ENCODE data around the gene KYNU.
"Not testable (repeated sequence)": the region's sequence is repeated elsewhere in the genome, so short reads cannot be mapped to it uniquely, and the experiment has no call there.

Gene KYNU

DNA sequence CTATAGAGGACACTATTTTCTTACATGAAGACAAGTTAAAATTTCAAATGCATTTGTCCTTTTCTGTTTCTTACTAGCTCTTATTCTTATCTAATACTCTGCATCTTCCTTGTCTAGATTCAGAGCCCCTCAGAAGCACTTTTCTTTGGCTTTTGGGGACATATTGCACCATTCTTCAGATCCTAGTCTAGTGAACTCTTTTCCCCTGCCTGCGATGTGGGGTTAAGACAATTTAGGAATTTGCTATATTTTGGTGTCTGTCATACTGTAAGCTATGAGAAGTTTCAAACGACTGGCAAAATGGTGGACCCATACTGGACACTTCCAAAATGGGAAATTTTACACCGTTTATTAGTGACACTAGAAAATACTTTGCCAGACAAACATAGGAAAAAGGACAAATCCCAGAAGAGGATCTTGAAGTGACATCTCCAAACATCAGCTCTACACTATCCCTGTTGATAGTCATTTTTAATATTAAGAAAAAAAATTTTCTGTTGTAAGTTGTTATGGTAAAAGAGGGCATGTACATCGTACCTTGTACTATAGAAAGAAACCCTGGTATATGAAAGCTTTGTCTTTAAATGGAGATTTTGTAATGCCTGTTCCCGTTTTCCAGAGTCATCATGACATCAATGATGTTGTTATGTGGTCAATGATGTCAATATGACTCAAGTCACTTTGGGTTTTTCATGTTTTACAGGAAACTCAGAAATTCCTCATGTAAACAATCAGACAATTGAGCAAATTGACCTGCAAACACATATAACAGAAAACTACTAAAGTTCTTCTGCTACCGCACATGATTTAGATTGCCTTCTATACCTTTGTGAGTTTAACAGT is 4.4 kb upstream of the KYNU start:
- DNase-seq: no peak

DNA sequence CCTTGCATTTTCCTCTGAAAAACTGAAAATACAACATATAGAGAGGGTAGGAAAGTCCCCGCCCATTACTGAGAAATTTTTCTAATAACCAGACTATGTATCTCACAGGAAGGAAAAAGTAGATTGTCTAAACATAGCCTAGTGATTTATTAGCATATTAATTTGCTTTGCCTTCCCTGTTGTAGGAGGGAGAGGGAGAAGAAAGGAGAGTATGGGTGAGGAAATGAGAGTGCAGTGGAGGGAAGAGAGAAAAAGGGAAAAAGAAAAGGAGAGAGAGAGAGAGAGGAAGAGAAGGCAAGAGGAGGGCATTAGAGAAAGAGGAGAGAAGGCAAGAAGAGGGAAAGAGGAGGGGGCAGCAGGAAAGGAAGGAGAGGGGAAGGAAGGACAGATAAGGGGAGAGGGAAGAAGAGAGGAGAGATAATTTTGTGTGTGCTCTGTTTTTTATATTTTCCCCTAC is 3.6 kb upstream of the KYNU start:
- no peak for DNase-seq

- no peak for DNase-seq
Measured at GRCh38 chr2:142874293-142874814, 3.1 kb upstream of the KYNU start.

DNA sequence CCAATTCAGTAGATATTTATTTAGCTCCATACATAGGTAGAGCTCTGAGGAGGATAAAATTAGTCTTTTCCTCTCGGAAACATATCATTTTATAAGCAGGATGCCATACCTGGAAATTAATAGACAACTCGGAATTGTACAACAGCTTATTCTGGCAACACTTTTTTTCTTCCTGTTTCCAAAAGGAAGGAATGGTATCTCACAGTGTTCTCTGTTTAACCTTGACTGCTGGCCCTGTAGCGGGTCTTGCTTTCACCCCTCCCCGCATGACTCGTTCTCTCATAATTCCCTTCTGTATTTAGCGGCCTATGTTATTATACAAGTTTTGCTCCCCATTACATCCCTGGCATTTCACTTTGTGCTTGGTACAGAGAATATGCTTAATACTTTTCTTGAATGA is 2.5 kb upstream of the KYNU start:
- no peak for DNase-seq

DNA sequence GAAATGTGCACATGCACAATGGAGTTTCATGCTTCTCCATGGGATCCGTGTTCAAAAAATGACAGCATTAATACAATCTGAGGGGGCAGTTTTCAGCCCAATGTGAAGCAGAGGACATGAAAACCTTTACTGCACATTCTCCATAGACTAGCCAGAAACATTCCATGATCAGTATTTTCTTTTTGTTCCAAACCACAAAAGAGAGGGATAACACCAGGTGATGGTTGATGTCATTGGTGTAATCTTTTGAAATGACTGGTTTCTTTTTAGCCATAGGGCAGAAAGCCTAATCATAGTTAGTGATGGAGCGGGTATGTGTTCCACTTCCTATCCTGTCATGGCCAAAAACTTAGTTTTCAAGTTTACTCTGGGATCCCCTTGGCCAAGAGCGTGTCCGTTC is 1.8 kb upstream of the KYNU start:
- no peak for DNase-seq

GRCh38 chr2:142876423-142876822 is 1.0 kb upstream of the KYNU start:
- no peak for DNase-seq

- DNase-seq: no peak
Measured at GRCh38 chr2:142878031-142878678, 691 bp downstream of the KYNU start.

GRCh38 chr2:142879151-142879550 is 1.7 kb downstream of the KYNU start:
- no peak for DNase-seq

- DNase-seq: no peak
Measured at GRCh38 chr2:142880279-142880678, 2.8 kb downstream of the KYNU start.

DNA sequence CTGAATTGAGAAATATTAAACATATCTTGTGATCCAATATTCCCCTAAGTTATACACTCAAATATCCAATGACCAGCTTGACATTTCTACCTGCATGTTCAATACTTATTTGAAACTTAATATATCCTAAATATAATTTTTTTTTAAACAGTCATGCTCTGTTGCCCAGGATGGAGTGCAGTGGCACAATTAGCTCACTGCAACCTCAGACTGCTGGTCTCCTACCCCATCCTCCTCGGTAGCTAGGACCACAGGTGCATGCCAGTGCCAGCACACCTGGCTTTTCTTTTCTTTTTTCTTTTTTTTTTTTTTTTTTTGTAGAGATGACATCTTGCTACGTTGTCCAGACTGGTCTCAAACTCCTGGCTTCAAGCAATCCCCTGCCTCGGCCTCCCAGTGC is 4.2 kb downstream of the KYNU start:
- DNase-seq: no peak

DNA sequence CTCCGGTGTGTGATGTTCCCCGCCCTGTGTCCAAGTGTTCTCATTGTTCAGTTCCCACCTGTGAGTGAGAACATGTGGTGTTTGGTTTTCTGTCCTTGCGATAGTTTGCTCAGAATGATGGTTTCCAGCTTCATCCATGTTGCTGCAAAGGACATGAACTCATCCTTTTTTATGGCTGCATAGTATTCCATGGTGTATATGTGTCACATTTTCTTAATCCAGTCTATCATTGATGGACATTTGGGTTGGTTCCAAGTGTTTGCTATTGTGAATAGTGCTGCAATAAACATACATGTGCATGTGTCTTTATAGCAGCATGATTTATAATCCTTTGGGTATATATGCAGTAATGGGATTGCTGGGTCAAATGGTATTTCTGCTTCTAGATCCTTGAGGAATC is 5.0 kb downstream of the KYNU start:
- DNase-seq: not testable (repeated sequence)

GRCh38 chr2:142883526-142883925 is 6.1 kb downstream of the KYNU start:
- no peak for DNase-seq

- no peak for DNase-seq
Measured at GRCh38 chr2:142885543-142885942, 8.1 kb downstream of the KYNU start.

- no peak for DNase-seq
Measured at GRCh38 chr2:142892715-142893114, 15.3 kb downstream of the KYNU start.

DNA sequence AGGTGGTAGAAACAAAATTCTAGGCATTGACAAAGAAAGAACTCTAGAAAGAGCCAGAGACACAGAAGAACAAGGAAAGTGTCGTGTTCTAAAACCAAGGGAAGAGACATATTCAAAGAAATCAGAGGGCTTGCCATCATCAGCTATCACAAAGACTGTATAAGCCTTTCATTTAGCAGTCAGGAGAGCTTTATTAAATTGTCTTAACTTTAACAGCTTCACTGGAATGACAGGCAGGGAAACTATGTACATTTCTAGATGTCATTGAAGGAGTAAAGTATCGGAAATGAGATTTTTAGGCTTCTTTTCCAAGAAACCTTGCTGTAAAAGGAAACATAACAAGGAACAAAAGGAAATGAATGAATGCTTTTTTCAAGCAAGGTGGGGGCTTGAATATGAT is 15.8 kb downstream of the KYNU start:
- DNase-seq: no peak

DNA sequence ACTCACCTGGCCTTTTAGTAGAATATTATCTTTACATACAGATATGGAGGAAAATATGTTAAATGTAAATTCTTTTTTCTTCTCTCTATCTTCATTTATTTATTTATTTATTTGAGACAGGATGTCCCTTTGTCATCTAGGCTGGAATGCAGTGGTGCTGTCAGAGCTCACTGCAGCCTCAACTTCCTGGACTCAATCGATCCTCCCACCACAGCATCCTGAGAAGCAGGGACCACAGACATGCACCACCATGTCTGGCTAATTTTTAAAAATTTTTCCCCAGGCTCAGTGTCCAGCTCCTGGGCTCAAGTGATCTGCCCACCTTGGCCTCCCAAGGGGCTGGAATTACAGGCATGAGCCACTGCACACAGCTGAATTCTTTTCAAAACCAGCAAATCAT is 20.3 kb downstream of the KYNU start:
- DNase-seq: no peak

GRCh38 chr2:142900327-142900726 is 22.9 kb downstream of the KYNU start:
- DNase-seq: not testable (repeated sequence)

DNA sequence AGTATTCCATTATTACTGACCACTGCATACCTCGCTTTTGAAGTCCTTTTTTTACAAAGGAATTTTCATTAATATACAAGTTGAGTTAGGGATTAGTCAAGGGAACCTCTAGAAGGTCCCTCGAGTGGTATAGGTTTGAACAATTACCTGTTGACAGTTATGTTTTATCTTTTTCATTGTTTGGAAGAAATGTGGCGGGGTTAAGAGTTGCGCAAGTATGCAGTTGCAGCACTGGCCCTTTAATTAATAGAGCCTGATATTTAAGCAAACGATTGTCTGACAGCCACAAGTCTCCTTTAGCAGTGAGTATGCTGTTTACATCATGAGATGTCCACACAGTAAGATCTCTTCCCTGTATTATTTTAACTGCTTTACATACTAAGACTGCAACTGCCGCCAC is 24.3 kb downstream of the KYNU start:
- no peak for DNase-seq

- not testable (repeated sequence) for DNase-seq
Measured at GRCh38 chr2:142903726-142904125, 26.3 kb downstream of the KYNU start.

GRCh38 chr2:142907653-142908052 is 30.2 kb downstream of the KYNU start:
- DNase-seq: no peak

DNA sequence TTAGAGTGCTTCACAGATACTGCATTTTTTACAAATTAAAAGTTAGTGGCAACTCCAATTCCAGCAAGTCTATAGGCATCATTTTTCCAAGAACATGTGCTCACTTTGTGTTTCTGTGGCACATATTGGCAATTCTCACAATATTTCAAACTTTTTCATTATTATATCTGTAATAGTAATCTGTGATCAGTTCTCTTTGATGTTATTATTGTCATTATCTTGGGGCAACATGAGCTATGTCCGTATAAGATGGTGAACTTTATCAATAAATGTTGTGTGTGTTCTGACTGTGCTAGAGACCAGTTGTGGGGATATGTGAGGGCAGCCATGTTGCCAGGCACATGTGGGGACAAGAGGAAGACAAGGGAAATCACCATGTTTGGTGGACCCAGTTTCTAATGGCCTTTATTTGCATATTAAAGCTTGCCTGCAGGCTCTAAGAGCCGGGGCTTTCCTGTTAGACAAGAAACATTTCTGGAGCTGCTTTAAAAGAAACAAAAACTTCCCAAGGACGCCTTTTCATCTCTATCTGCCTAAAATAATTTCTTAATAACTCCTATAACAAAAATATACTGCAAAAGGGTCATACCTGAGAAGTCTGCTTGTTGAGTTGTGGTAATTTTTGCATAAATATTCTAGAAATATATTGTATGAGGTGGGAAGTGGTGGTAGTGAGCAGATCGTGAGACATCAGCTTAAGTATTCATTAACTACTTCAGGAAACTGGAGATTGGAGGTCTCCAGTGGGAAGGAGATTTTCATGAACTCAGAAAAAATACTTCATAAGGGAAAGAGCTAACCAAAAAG is 37.2 kb downstream of the KYNU start:
- DNase-seq: no peak

DNA sequence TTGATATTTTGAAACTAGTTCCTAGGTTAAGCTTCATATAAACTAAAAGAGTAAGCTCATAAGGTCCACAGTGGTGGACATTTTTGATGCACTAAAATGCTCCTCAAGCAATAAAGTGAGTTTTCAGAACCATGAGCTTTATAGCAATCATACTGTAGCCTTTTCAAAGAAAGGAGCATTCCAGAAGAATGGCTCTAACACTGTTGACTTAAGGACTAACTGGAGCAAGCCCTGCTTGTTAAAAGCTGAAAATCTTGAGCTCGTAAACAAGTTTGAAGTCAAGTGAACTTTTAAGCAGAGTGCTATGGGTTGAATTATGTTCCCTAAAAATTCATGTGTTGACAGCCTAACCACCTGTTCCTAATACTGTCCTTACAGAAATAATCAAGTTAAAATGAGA is 38.0 kb downstream of the KYNU start:
- DNase-seq: no peak

- DNase-seq: no peak
Measured at GRCh38 chr2:142918624-142919023, 41.2 kb downstream of the KYNU start.
